ENCODE data around the gene USB1.
A peak's percentile ranks its signal among the peaks of the same experiment; 100 is the strongest.
"Not testable (repeated sequence)": the region's sequence is repeated elsewhere in the genome, so short reads cannot be mapped to it uniquely, and the experiment has no call there.

USB1 gene

DNA sequence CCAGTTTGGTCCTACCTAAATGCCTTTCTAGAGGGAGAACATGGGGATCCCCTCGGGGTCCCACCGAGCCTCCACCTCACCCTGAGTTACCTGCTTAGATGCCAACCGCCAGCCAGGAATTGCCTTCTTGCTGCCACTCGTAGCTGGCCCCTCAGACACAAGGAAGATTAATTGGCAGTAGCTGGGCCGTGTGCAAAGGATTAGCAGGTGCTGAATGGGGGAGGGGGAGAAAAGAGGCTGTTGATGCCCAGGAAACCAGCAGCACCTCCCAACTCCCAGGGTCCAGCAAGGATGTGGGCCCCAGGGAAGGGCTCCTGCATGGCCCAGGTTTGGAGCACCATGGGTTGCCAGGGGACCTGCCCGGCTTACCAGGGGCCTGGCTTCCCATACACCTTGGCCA is 30.2 kb upstream of the USB1 start, which contains the start of gene CNGB1:
TSS of gene CNGB1 (minus strand) at position 159 of the 400 bp plus-strand sequence. CDS start 3,842 bp downstream, outside the sequence.
- peak; percentile 4 for DNase-seq

DNA sequence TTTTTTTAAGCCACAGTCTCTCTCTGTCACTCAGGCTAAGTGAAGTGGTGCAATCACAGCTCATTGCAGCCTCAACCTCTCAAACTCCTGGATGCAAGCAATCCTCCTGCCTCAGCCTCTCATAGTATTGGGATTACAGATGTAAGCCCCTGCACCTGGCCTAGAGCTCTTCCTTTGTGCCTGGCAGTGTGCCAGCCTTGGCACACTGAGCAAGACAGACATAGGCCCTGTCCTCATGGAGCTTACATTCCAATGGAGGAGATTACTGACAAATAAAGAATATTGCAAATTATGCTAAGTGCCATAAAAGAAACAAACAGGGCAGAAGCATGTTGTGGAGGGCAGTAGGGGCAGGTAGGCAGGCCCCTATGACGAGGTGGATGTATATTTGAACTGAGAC is 29.4 kb upstream of the USB1 start:
- no peak for DNase-seq

DNA sequence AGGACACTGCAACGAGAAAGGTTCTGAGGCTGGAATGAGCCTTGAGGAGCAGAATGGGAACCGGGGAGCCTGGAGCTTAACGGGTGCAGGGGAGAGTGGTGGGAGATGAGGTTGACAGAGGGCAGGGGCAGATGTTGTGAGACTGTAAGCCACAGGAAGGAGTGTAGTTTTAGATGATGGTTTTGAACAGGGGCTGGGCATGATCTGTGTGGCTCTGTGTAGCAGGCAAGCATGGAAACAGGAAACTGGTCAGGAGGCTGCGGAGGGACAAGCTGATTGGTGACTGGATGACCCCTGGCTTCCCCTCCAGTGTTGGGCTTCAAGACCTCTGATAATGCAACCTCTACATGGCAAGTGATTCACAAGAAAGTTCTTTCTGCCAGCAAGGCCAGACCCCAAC is 28.9 kb upstream of the USB1 start:
- no peak for DNase-seq

DNA sequence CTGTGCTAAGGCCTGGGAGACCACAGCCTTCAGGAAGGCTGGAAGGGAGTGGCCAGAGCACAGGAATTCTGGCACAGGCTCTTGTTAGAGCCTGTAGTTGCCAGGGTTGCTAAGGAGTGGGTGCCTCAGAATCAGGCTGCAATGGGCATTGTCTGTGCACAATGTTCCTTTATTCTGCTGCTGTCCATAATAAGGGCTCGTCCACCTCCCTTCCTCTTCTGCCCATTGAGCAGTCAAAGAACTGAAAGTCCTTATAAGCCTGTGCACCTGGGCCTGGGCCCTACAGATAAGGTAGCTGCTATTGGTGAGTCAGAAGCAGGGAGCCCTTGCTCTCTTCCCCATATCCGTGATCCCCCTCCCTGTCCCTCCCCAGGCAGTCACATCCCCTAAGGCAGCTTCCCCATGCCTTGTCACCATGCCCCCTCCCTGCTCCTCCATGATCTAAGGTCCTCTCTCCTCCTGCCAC is 24.8 kb upstream of the USB1 start:
- DNase-seq = no peak

DNA sequence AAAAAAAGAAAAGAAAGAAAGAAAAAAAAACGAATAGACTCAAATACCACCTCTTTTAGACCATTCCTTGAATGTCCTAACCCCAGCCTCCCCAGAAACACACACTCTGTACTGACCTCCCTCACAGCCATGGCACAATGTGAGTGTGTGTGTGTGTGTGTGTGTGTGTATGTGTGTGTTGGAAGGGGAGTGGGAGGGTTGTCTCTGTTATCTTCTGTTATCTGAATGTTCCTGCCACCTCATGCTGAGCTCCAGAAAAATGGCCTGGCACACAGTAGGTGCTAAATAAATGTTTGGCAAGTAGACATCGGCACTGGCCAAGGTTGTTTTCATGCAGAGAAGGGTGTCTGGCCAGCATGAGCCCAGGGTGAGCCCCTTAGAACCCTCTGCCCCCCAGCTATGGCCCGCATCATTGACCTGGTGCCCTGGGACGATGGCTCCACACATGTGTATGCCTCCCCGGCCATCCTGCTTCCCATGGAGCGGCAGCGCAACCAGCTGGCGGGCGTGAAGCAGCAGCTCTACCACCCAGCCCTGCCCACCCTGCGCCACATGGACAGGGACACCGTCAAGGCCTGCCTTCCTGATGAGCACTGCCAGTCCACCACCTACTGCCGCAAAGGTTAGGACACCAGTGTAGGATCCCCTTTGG is 23.7 kb upstream of the USB1 start:
- peak; percentile 4 to 22 for DNase-seq

DNA sequence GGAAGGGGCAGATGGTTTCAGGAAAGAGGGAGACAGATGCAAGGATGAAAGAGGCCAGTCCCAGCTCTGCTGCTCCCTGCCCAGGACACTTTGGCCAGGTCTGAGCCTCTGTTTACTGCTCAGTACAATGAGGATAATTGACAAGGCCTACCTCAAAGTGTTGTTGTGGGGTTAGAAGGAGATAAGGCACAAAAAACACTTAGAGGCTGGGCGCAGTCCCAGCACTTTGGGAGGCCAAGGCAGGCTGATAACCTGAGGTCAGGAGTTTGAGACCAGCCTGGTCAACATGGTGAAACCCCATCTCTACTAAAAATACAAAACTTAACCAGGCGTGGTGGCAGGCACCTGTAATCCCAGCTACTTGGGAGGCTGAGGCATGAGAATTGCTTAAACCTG is 23.1 kb upstream of the USB1 start:
- not testable (repeated sequence) for DNase-seq

DNA sequence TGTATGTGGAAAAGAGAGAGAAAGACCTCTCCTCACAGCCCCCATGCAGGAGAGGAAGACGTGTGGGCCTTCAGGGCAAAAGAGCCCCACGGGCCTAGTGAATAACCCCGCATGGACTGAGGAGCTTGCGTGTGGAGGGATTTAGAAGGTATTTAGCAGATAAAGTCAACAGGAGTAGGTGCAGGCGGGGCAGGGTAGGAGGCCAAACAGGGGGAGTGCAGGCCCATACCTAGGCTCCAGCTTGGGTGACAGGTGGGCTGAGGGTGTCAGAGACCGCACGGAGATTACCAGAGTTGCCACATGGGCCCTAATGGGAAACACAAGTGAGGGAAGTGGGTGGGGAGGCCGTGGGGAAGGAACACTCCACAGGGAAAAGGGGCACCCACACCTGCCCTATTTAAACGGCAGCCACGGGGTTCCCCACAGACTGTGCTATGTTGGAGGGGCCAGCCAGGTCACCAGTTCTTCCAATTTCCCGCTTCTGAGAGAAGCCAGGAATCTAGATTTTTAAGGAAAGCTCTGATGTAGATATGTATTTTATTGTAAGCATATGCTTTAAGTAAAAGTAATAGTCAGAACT is 22.1 kb upstream of the USB1 start:
- DNase-seq = no peak

DNA sequence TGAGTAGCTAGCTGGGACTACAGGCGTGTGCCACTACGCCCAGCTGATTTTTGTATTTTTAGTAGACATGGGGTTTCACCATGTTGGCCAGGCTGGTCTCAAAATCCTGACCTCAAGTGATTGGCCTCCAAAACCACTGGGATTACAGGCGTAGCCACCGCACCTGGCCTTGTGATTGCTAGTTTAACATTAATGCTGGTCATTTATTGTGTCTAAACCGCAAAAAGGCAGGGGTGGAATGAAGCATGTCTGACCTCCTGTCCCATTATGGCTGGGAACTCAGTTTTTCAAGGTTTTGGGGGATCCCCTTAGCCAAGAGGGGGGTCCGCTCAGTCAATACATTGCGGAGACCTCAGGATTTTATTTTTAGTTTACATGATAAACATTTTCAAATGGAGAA is 19.6 kb upstream of the USB1 start:
- no peak for DNase-seq

DNA sequence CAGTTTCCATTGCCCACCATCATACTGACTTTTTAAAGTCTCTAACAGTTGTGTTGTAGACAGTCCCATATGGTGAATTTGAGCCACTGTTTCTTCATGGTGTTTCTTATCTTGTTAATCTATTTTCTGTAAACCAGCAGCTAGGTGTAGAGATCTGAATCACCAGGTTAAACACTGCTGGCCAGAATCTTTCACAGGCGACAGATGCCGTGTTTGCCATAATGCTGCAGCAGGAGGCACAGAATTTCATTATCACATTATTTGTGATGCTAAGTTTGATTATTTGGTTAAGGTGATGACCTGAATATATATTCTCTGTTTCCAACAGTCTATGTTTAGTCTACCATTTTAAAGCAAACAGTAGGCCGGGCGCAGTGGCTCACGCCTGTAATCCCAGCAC is 18.8 kb upstream of the USB1 start:
- no peak for DNase-seq

DNA sequence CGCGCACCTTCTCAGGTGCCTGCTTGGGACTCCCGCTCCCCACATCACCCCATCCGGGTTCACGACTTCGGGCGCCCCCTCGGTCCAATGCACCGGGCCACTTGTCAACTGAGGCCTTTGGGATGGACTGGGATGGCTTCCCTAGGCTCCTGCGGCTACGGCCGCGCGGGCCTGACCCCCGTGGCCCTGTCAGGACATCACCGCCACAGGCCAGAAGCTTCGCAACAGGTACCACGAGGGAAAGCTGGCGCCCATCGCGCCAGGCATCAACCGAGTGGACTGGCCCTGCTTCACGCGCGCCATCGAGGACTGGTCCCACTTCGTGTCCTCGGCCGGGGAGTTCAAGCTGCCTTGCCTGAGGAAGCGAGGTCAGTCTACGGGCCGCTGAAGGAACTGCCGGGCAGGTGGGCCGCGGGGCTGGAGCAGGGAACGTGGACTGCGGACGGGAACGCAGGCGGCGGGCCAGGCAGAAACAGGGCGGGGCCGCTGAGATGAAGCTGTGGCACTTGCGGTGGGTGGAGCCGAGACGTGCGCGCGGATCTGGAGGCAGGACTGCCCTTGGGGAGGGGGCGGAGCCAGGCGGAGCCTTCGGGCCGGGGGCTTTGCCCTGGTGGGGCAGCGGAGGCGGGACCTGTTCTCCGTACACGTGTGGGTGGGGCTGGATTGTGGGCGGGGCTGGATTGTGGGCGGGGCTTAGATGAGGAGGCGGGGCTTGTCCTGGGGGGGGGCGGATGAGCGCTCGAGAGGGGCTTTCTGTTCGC is 16.6 kb upstream of the USB1 start:
- DNase-seq = peak; percentile 59 to 88

DNA sequence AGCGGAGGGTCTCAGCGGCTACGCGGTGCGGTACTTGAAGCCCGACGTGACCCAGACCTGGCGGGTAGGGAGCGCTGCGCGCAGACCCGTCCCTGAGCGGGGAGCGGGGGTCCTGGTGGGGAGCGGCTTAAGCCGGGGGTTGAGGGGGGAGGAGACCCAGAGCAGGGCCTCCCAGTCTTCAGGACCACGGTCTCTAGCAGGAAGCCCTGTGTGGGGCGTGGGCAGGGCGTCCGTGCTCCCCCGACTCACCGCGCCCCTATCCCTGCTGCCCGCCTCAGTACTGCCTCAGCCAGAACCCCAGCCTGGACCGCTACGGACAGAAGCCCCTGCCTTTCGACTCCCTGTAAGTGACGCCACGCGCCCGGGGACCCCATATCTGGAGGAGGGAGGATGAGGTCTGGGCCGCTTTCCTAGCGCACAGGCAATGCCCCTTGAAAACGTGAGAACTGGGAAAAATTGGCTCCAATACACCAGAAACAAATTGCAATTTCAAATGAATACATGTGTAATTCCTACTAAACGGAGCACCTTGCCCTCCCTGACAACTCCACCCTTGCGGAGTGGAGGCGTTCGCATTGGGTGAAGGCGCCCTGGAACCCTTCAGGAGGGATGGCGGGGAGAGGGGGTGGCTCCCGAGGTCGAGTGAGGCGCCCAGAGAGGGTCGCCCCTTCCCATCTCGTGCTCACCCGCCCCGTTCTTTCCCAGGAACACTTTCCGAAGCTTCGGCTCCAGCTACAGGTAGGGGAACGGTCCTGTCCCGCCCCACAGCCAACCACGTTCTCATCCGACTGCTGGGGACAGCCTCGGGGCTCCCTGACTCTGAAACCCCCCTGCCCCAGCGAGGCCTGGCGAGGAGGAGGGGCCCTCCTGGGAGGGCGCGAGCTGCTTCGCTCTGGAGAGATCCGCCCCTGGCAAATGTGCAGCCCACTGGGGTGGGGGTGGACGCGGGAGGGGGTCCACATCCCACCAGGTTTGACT is 15.7 kb upstream of the USB1 start:
- DNase-seq = peak in 1 of 2 experiments; percentile 17

DNA sequence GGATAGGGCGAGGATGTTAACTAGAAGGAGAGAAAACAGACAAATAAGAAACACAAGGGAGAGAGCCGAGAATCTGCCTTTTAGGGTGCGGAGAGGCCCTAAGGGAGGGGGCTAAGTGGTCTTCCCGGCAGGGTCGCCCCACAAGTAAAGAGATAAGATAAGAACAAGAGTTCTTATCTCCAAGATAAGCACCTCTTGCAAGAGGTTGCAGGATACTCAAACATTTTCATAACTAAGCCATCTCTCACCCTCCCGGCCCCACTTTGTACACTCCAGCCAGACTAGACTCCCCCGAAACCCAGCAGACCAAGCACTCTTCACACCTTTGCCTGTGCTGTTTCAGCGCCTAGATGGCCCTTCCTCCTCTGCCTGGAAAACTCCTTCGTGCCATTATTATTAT is 15.0 kb upstream of the USB1 start:
- DNase-seq = no peak

DNA sequence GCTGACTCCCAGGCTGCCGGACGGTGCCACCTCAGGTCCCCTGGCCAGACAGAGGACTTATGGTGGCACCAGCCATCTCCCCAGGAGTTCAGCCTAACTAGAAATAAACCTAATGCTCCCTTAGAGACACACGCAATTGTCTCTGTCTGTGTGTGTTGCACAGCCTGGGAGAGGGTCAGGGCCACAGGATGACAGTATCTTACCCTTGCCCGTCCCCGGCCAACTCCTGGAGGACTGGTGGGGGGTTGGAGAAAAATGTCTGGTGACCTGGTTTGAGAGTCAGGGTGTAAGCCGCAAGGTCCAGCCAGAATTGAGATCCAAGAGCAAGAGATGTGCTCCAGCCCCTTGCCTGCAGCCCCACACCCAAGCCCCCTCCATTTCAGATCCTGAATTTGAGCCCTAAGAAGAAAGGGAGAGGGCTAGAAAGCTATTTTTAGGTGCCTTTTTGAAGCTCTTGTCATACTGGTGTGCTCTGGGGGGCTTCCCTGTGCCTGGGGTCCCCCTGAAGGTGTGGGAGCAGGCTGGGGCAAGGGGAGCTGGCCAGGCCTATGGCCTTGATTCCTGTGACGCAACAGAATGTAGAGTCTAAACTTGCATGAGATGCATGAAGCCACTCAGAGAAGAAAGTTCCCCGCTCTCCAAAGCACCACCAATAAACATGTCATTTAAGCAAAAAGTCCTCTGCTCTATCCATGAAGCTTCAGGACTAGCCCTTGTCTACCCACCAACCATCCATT is 13.6 kb upstream of the USB1 start:
- DNase-seq = no peak

DNA sequence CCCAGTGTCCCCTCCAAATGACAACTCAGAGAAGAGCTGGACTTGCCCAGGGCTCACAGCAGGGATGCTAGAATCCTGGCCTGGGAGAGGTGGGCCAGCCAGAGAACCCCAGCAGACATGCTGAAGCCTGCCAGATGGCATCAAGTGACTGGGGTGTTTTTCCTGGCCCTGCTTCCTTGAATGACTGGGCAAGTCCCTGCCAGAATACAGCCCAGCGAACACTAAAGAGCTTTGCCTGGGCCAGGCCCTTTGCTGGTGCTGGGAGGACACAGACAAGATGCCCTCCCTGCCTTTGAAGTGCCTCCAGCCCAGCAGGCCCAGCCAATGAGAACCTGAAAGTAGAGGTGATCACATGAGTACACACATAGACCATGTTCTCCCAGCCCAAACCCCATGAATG is 12.3 kb upstream of the USB1 start:
- DNase-seq = no peak

DNA sequence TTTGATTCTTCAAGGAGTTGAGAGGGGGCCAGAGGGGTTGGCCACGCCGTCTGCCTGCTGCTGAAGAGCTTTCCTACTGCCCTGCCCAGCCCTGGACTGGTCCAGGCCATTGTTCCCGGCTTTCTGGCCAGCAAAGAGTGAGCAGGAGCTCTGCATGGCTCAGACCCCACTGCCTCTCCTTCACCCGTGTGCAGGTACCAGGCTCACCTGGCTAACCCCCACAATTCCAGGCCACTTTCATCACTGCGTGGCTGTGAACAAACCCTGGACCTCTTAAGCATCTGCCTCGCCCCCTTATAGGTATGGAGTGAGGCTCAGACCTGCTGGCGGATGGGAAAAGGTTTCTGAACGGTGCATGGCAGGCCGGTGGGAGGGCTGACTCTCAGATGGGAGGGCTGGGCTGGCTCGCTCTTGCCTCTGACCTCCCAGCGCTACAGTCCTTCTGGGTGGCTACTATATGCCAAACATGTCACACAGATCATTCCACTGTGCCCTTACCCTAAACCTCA is 9.6 kb upstream of the USB1 start:
- DNase-seq = no peak

DNA sequence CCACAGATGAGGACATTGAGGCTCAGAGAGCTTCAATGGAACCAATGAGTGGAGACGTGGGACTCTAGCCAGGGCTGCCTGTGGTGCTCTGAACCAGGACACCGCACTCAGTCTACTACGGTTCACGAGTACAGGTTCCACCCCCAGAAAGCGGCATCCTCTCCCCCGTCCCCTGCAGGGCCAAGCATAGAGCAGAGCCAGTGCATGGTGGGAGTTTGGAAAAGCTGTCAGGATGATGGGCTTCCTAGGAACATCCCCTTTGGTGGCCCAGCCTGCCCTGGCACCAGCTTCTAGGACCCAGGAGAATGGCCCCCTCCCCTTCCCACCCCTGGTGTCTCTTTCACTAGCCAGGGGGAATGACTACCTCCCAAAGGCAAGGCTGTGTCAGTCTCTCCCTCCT is 9.1 kb upstream of the USB1 start:
- no peak for DNase-seq

DNA sequence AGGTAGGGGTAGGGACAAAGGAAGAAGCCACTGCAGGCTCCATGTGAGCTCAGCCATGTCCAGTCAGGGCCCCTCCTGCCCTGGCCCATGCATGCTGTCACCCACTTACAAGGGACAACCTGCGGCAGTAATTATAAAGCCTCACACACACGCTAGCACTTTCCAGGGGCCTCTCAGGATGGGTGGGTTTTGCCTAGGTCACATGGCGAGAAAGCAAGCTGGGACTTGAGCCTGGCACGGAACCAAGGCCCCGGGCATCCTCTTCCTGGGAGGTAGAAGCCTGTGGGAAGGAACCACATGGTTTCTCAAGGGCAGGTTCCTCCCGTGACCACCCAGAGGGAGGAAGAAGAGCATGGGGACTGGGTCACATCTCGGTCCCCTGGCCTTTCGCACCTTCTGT is 7.8 kb upstream of the USB1 start:
- DNase-seq = no peak

DNA sequence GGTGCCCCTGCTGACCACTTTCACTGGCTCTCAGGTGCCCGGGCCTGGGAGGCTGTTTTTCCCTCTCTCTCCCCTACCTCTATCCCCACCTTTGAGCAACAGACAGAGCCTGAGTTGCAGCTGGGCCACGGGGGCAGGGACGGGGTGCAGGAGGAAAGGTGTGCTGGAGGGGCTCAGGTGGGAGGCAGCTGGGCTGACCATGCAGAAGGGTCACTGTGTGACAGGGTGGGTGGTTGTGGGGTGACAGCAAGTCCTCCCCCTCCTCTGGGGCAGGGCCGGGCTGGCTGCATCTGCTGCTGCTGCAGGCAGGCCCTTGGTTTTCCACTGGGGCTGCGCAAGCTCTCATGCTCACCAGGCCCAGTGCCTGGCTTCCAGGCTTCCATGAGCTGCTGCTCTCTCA is 7.3 kb upstream of the USB1 start:
- no peak for DNase-seq

DNA sequence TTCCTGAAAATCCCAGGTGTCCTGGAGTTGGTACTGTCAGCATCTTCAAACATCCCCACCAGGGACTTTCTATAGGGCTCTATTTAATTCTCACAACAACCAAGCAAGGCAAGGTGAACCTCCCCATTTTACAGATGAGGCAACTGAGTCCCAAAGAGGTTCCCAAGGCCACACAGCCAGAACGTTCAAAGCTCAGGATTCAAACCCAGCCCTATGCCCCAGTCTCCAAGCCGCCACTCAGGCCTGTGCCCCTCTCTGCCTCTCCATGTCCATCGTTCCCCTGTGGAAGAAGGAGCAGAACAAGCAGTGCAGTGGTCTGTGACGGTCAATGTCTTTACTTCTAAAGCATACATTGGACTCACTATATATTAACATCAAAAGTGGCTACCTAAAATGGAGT is 6.8 kb upstream of the USB1 start:
- DNase-seq = no peak

DNA sequence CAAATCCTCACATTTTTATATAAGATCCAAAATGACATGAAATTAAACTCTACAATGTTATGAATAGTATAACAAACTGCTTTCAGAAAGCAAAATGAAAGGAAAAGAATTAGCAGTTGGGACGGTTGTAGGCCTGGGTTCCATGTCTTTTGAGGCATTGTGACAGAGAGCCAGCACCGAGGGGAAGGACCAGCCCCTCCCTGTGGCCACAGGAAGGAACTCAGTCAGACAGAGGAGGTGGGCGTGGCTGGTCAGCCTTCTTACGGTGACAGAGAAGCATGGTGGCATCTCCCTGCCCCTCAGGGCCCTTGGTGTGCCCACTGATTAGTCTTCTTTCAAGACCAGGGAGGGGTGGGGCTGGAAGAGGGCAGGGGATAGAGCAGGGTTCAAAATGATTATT is 6.4 kb upstream of the USB1 start:
- DNase-seq = peak in 1 of 2 experiments; percentile 25

DNA sequence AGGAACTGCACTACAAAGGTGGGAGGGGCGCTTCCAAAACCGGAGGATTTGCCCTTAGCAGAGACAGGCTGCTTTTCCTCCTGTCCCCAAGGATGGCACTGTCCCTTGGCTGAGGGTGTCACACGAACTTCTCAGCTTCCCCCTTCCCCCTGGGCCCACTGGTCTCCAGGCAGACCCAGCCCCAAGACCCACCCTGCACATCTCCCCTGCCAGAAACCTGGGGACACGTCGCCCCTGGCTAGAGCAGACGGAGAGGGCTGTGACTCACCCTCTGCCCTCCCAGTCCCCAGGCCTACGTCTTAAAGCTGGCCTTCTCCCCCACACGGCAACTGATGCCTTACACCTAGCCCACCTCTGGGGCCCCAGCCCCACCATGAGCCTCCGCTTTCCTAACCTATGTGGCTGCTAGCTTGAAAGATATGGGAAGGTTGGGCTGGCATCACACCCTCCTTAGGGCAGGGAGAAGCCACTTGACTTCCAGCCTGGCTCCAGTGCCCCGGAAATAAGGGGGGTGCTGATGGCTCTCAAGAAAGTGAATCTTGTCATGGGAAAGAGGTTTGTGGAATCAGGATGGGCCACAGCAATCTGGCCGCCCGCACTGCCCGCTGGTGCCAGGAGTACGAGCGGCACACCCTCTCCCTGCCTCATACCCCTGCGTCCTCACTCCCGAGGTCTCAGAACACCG is 5.3 kb upstream of the USB1 start:
- DNase-seq = no peak
